MG63 (cell line): ENCODE data around the gene ISOC2. TPM values are rescaled to one million over a fixed set of nuclear protein-coding genes. Genes with fewer than 3 reads are reported as not detected.
"Not testable (repeated sequence)": the region's sequence is repeated elsewhere in the genome, so short reads cannot be mapped to it uniquely, and the experiment has no call there.

Experiments
- DNase-seq: peaks from one replicate; pipeline ENCODE4 v3.0.0-alpha.2; 2020
- H3K27me3 ChIP-seq: fragments of 250-450 bp; sonication (Bioruptor Pico); 2 replicates; pipeline ENCODE4 v1.5.1; 2020; ENCODE audit warnings: mild to moderate bottlenecking, moderate library complexity
- H3K36me3 ChIP-seq: fragments of 250-450 bp; sonication (Bioruptor Pico); 2 replicates; pipeline ENCODE4 v1.5.1; 2020; ENCODE audit warnings: mild to moderate bottlenecking, moderate library complexity
- H3K4me3 ChIP-seq: fragments of 250-450 bp; sonication (Bioruptor Pico); 2 replicates; pipeline ENCODE4 v1.5.1; 2020; ENCODE audit warnings: mild to moderate bottlenecking, moderate library complexity
- H3K9me3 ChIP-seq: fragments of 250-450 bp; sonication (Bioruptor Pico); 2 replicates; pipeline ENCODE4 v1.5.1; 2020; ENCODE audit warnings: mild to moderate bottlenecking, moderate library complexity
- total RNA-seq: library from RNA; depleted of rRNA; stranded (reverse); fragments of >200 nt; shearing (Covaris generic); gene quantifications from 2 replicates; pipeline ENCODE4 v1.2.3, GENCODE V29; 2014; ENCODE audit warnings: low replicate concordance

ISOC2 gene
- total RNA-seq, 1 experiment from 2014 or later = 180 TPM

GRCh38 chr19:55441319-55441691 lies 20.1 kb downstream of the ISOC2 start:
- Histone ChIP-seq H3K27me3 (peaks cover 66% of the 10 kb centered on the region), H3K36me3 (no peaks in the 10 kb centered on the region)

GRCh38 chr19:55440411-55441105 lies 20.9 kb downstream of the ISOC2 start:
- DNase-seq = no peak
- peaks cover 63% of the 10 kb centered on the region for H3K27me3 ChIP-seq
- no peak overlapping the region for H3K4me3 ChIP-seq

More at GRCh38 chr19:55441319-55441691, 20.1 kb downstream of the ISOC2 start:
- Histone ChIP-seq H3K9me3 (no peaks in the 10 kb centered on the region), H3K4me3 (no peak overlapping the region)
- no peak for DNase-seq

GRCh38 chr19:55439052-55439451 lies 22.4 kb downstream of the ISOC2 start:
- H3K36me3 ChIP-seq = no peaks in the 10 kb centered on the region
- DNase-seq = no peak
- H3K27me3 ChIP-seq = peaks cover 48% of the 10 kb centered on the region
- H3K4me3 ChIP-seq = no peak overlapping the region
- H3K9me3 ChIP-seq = no peaks in the 10 kb centered on the region

More at GRCh38 chr19:55440411-55441105, 20.9 kb downstream of the ISOC2 start:
- H3K36me3 ChIP-seq = no peaks in the 10 kb centered on the region
- H3K9me3 ChIP-seq = no peaks in the 10 kb centered on the region

- H3K27me3 ChIP-seq = peaks cover 38% of the 10 kb centered on the region
- no peaks in the 10 kb centered on the region for H3K9me3 ChIP-seq
- peak; percentile 67 for DNase-seq
- no peaks in the 10 kb centered on the region for H3K36me3 ChIP-seq
- no peak overlapping the region for H3K4me3 ChIP-seq
Observed at GRCh38 chr19:55437410-55437809, 24.0 kb downstream of the ISOC2 start.

GRCh38 chr19:55436847-55437246 lies 24.6 kb downstream of the ISOC2 start:
- Histone ChIP-seq H3K27me3 (peaks cover 35% of the 10 kb centered on the region), H3K4me3 (no peak overlapping the region), H3K36me3 (no peaks in the 10 kb centered on the region), H3K9me3 (no peaks in the 10 kb centered on the region)
- DNase-seq = no peak

DNA sequence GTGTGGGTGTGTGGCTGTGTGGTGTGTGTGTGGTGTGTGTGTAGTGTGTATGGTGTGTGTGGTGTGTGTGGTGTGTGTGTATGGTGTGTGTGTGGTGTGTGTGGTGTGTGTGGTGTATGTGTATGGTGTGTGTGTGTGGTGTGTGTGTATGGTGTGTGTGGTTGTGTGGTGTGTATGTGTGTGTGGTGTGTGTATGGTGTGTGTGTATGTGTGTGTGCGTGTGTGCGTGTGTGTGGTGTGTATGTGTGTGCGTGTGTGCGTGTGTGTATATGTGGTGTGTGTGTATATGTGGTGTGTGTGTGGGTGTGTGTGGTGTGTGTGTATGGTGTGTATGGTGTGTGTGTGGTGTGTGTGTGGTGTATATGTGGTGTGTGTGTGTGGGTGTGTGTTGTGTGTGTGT lies 26.4 kb downstream of the ISOC2 start:
- H3K4me3 ChIP-seq = no peak overlapping the region
- H3K27me3 ChIP-seq = peaks cover 19% of the 10 kb centered on the region
- H3K9me3 ChIP-seq = no peaks in the 10 kb centered on the region
- no peaks in the 10 kb centered on the region for H3K36me3 ChIP-seq
- no peak for DNase-seq

DNA sequence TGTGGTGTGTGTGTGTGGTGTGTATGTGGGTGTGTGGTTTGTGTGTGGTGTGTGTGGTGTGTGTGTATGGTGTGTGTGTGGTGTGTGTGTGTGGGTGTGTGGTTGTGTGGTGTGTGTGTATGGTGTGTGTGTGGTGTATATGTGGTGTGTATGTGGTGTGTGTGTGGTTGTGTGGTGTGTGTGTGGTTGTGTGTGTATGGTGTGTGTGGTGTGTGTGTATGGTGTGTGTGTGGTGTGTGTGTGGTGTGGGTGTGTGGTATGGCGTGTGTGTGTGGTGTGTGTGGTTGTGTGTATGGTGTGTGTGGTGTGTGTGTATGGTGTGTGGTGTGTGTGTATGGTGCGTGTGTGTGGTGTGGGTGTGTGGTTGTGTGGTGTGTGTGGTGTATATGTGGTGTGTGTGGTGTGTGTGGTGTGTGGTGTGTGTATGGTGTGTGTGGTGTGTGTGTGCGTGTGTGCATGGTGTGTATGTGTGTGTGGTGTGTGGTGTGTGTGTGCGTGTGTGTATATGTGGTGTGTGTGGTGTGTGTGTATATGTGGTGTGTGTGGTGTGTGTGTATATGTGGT lies 27.0 kb downstream of the ISOC2 start:
- DNase-seq = no peak
- Histone ChIP-seq H3K9me3 (no peaks in the 10 kb centered on the region), H3K4me3 (no peak overlapping the region), H3K27me3 (peaks cover 19% of the 10 kb centered on the region), H3K36me3 (no peaks in the 10 kb centered on the region)

DNA sequence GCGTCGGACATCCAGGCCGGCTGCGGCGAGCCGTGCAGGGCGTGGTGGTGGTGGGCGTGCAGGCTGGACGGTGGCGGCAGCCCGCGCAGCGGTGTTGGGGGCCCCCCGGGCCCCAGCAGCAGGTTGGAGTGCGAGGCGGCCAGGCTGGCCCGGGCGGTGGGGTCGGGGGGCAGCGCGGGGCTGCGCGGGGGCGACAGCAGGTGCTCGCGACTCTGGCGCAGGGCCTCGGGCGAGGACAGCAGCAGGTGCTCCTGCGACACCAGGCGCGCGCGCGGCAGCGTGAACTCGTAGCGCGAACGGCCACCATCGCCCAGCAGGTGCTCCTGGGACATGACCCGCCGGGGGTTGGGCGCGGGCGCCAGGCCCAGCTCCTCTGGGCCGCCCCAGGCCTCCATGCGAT lies 28.1 kb downstream of the ISOC2 start:
- H3K9me3 ChIP-seq = no peaks in the 10 kb centered on the region
- no peak for DNase-seq
- H3K27me3 ChIP-seq = peaks cover 16% of the 10 kb centered on the region
- no peak overlapping the region for H3K4me3 ChIP-seq
- H3K36me3 ChIP-seq = no peaks in the 10 kb centered on the region

- Histone ChIP-seq H3K27me3 (peaks cover 14% of the 10 kb centered on the region), H3K9me3 (no peaks in the 10 kb centered on the region), H3K4me3 (no peak overlapping the region), H3K36me3 (no peaks in the 10 kb centered on the region)
- DNase-seq = no peak
Observed at GRCh38 chr19:55432241-55432959, 29.0 kb downstream of the ISOC2 start.

GRCh38 chr19:55431183-55431582 lies 30.3 kb downstream of the ISOC2 start:
- Histone ChIP-seq H3K4me3 (no peak overlapping the region), H3K36me3 (no peaks in the 10 kb centered on the region), H3K27me3 (peaks cover 6% of the 10 kb centered on the region; the same call in 1 of the 2 replicates), H3K9me3 (no peaks in the 10 kb centered on the region)
- DNase-seq = no peak

- H3K4me3 ChIP-seq = no peak overlapping the region
- no peaks in the 10 kb centered on the region for H3K9me3 ChIP-seq
- peaks cover 9% of the 10 kb centered on the region; the same call in 1 of the 2 replicates for H3K27me3 ChIP-seq
- no peaks in the 10 kb centered on the region for H3K36me3 ChIP-seq
- no peak for DNase-seq
Observed at GRCh38 chr19:55426042-55426441, 35.4 kb downstream of the ISOC2 start.

DNA sequence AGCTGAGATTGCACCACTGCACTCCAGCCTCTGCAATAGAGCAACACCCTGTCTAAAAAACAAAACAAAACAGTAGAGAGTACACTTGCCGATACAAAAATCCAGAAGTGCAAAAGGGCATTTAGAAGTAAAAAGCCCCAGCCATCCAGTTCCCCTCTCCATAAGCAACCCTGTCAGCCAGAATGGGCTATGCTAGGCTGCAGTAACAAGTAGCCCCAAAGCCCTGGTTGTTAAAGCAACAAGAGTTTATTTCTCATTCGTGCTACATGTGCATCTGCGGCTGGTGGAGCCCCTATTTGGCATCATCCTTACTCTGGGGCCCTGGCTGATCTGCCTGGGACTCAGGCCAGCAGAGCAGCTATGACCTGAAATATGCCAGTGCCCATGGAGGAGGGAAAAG lies 36.9 kb downstream of the ISOC2 start:
- H3K36me3 ChIP-seq = no peaks in the 10 kb centered on the region
- DNase-seq = no peak
- peaks cover 9% of the 10 kb centered on the region; the same call in 1 of the 2 replicates for H3K27me3 ChIP-seq
- no peak overlapping the region for H3K4me3 ChIP-seq
- H3K9me3 ChIP-seq = no peaks in the 10 kb centered on the region

DNA sequence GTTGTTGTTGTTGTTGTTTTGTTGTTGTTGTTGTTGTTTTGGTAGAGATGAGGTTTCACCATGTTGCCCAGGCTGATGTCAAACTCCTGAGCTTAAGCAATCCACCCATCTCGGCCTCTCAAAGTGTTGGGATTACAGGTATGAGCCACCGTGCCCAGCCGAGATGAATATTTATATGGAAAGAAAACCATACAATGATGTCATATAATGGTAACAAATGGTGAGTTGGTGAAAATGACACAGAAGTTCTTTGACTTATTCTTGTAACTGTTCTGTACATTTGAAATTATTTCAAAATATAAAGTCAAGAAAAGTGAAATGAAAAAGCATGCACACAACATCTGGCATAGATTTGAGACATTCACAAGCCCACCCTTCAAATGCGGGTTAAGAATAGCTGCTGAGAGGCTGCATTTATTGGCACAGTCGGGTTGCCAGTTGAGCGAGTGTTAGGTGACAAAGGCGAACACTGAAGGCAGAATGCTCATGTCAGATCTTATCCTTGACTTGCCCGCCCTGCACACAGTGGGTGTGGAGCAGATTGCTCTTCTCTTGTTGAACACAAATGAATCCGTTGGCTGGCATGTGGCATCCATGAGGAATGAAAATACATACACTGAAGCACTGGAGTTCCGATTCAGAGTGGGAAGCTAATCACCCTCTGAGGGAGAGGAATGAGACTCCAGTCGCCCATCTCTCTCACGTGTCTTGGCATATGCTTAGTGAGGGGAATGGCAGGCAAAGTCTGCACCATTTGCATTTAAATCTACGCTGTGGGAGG lies 38.0 kb downstream of the ISOC2 start:
- Histone ChIP-seq H3K27me3 (peaks cover 9% of the 10 kb centered on the region; the same call in 1 of the 2 replicates), H3K4me3 (no peak overlapping the region), H3K9me3 (no peaks in the 10 kb centered on the region), H3K36me3 (no peaks in the 10 kb centered on the region)
- no peak for DNase-seq

- not testable (repeated sequence) for DNase-seq, H3K36me3 ChIP-seq, H3K27me3 ChIP-seq, H3K4me3 ChIP-seq, H3K9me3 ChIP-seq
Observed at GRCh38 chr19:55421281-55421680, 40.2 kb downstream of the ISOC2 start.

DNA sequence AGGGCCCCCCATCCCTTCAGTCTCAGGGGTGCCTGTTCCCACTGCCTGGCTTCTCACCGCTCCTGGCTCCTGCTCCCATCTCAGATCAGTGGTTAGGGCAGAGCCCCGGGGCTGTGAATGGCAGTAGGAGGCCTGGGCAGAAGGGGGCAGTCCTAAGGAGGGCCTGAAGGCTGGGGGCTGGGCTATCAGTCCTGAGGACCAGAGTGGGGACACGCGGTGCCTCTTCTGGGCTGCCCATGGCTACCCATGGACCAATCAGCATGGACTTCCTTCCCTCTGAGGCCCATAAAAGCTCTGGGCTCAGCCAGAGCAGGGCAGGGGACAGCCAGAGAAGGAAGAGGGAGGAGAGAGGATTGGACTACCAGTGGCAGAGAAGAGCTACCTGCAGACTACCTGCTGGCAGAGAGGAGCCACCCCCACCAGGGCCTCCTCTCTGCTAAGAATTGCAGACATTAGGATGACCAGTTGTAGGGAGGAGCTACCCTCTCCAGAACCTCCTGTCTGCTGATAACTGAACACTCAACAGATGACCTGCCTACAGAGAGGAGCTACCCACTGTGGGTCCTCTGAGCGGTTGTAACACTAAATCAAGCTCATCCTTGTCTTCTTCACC lies 41.7 kb downstream of the ISOC2 start:
- Histone ChIP-seq H3K9me3 (no peaks in the 10 kb centered on the region), H3K4me3 (no peak overlapping the region), H3K36me3 (no peaks in the 10 kb centered on the region), H3K27me3 (peaks cover 5% of the 10 kb centered on the region; the same call in 1 of the 2 replicates)
- no peak for DNase-seq

- DNase-seq = no peak
- no peaks in the 10 kb centered on the region for H3K9me3 ChIP-seq
- H3K36me3 ChIP-seq = no peaks in the 10 kb centered on the region
- H3K4me3 ChIP-seq = no peak overlapping the region
- H3K27me3 ChIP-seq = peaks cover 2% of the 10 kb centered on the region; the same call in 1 of the 2 replicates
Observed at GRCh38 chr19:55419103-55419502, 42.3 kb downstream of the ISOC2 start.
